Measurements from ENCODE around the gene NOTCH2.

The NOTCH2 gene

DNA sequence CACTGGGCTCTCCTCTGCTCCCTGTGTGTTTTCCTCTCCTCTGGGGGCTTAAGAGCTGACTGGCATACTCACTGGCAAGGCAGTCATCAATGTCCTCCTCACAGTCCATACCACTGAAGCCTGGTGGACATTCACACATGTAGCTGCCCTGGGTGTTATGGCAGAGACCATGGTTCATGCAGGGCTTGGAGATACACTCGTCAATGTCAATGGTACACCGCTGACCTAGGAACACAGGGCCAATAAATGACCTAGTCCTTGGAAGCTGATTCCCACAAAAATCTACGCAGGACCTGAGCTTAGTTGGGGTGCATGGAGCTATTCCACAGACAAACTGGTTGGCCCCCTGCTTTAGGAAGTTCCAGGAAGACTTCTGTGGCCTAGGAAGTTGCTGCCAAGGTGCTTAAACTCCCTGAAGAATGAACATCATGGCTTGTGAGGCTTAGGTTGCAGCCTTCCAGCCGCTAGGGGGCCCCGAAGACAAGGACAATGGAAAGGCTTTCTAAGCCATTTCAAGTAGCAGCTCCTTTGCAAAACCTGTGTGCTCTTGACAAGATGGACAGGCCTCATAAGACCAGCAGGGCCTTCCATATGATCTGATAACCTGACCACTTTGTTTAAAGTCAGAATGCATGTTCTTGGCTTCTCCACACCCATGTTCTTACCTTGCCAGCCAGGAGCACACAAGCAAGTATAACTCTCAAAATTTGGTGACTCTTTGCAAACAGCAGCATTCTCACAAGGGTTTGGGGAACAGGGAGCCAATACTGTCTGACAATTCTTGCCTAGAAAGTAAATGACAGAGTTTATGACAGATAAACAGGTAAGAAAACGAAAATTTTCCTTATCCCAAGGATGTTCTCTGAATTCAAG lies 120.9 kb downstream of the NOTCH2 start:
- peak; percentile 28 to 66 (median 34) for DNase-seq (ENCODE audit: low read depth in 3 of 3, low spot score in 1 of 3)

DNA sequence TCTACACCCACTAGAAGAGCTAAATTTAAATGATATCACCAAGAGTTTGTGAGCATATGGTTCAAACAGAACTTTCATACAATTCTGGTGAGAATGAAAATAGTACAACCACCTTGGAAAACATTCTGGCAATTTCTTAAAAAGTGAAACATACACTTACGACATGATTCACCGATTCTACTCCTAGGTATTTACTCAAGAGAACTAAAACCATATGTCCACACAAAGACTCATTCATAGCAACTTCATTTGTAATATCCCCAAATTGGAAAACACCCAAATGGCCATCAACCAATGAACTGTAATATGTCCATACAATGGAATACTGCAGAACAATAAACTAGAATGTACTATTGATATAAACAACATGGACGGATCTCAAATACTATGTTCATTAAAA lies 122.0 kb downstream of the NOTCH2 start:
- no peak for DNase-seq (ENCODE audit: low read depth in 3 of 3, low spot score in 1 of 3)

DNA sequence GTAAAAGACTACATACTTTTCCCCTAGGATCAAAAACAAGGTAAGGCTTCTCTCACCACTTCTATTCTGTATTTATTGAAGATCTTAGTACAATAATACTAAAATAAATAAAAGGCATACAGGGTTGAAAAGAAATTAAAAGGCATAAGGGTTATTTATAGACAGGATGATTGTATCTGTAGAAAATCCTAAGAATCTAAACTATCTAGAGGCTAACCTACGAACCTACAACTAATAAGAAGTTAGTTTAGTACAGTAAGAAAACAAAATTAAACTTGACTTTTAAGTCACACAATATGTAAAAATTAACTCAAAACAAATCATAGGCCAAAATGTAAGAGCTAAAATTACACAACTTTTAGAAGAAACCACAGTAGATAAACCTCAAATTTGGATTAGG lies 122.7 kb downstream of the NOTCH2 start:
- DNase-seq (ENCODE audit: low read depth in 3 of 3, low spot score in 1 of 3) = no peak

DNA sequence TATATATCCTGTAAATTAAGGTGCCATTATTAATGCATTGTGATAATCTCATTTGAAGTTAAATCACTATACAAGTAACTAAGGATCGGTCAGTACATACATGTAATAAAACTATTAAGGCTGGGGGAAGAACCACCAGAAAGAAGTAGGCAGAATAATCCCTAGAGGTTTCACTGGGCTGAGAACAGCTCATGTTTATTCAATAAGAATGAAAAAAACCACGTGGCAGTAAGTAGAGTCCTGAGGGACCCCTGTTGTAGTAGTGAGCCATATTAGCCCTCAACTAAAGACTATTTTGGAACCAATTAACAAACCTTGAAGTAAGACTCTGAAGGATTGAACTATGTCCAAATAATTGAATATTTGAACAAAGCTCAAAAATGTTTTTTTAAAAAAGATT lies 126.2 kb downstream of the NOTCH2 start:
- DNase-seq (ENCODE audit: low read depth in 3 of 3, low spot score in 1 of 3) = no peak

GRCh38 chr1:119941392-119941791 lies 128.1 kb downstream of the NOTCH2 start:
- no peak for DNase-seq (ENCODE audit: low read depth in 3 of 3, low spot score in 1 of 3)

- DNase-seq (ENCODE audit: low read depth in 3 of 3, low spot score in 1 of 3) = no peak
Observed at GRCh38 chr1:119940697-119941096, 128.8 kb downstream of the NOTCH2 start.

DNA sequence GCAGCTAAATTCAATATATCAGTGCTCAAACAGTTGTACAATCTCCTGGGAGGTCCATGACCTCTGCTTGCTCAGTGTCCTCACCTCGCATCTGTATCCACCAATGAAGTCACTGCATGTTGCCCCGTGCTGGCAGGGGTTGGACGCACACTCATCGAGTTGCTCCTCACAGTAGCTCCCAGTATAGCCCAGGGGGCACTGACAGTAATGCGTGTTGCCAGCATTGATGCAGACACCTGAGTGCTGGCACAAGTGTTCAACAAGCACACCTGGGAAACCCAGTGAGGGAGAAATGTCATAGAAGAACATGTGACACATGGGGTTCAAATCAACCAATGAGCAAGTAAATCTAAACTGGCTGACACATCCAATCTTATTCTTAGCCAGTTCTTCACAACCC lies 132.3 kb downstream of the NOTCH2 start:
- DNase-seq (ENCODE audit: low read depth in 3 of 3, low spot score in 1 of 3) = no peak

- DNase-seq (ENCODE audit: low read depth in 3 of 3, low spot score in 1 of 3) = no peak
Observed at GRCh38 chr1:119935915-119936314, 133.5 kb downstream of the NOTCH2 start.

DNA sequence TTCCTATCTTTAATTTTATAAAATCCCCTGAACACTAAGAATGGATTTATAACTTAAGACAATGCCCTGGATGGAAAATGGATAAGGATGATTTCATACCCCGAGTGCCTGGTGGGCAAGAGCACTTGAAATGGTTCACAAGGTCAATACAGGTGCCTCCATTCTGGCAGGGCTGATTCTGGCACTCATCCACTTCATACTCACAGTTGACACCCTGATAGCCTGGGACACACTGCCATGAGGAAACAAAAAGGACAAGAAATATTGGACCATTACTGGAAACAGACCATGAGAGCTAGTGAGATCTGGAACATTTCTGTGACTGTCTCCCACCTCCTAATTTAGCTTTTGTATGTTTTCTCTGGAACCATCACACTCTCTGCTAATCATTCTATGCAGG lies 134.1 kb downstream of the NOTCH2 start:
- no peak for DNase-seq (ENCODE audit: low read depth in 3 of 3, low spot score in 1 of 3)

- DNase-seq (ENCODE audit: low read depth in 3 of 3, low spot score in 1 of 3) = no peak
Observed at GRCh38 chr1:119933397-119933796, 136.1 kb downstream of the NOTCH2 start.

DNA sequence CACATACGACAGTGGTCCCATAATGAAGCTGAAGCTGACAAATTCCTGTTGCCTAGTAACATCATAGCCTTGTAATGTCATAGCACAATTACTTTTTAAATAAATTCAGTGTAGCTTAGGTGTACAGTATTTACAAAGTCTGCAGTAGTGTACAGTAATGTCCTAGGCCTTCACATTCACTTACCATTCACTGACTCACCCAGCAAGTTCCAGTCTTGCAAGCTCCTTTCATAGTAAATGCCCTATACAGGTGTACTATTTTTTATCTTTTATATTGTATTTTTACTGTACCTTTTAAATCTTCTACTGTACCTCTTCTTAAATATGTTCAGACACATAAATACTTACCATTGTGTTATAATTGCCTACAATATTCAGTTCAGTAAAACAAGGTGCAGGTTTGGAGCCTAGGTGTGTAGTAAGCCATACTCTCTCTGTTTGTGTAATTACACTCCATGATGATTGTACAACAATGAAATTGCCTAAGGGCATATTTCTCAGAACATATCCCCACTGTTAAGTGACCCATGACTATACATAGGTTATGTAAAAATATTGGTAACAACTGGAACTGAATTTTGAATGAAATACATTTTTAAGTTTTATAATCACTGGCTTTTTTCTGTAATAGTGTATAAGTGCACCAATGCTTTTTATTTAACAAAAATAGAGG lies 139.7 kb downstream of the NOTCH2 start:
- DNase-seq (ENCODE audit: low read depth in 3 of 3, low spot score in 1 of 3) = no peak

GRCh38 chr1:119926553-119926952 lies 142.9 kb downstream of the NOTCH2 start:
- no peak for DNase-seq (ENCODE audit: low read depth in 3 of 3, low spot score in 1 of 3)

GRCh38 chr1:119924948-119925898 lies 144.2 kb downstream of the NOTCH2 start:
- DNase-seq (ENCODE audit: low read depth in 3 of 3, low spot score in 1 of 3) = no peak

GRCh38 chr1:119920104-119920968 lies 149.1 kb downstream of the NOTCH2 start:
- no peak for DNase-seq (ENCODE audit: low read depth in 3 of 3, low spot score in 1 of 3)

- no peak for DNase-seq (ENCODE audit: low read depth in 3 of 3, low spot score in 1 of 3)
Observed at GRCh38 chr1:119919241-119919640, 150.2 kb downstream of the NOTCH2 start.

GRCh38 chr1:119918301-119918700 lies 151.2 kb downstream of the NOTCH2 start:
- no peak for DNase-seq (ENCODE audit: low read depth in 3 of 3, low spot score in 1 of 3)

- no peak for DNase-seq (ENCODE audit: low read depth in 3 of 3, low spot score in 1 of 3)
Observed at GRCh38 chr1:119917304-119918055, 152.0 kb downstream of the NOTCH2 start.

GRCh38 chr1:119915517-119915916 lies 153.9 kb downstream of the NOTCH2 start:
- DNase-seq (ENCODE audit: low read depth in 3 of 3, low spot score in 1 of 3) = no peak

DNA sequence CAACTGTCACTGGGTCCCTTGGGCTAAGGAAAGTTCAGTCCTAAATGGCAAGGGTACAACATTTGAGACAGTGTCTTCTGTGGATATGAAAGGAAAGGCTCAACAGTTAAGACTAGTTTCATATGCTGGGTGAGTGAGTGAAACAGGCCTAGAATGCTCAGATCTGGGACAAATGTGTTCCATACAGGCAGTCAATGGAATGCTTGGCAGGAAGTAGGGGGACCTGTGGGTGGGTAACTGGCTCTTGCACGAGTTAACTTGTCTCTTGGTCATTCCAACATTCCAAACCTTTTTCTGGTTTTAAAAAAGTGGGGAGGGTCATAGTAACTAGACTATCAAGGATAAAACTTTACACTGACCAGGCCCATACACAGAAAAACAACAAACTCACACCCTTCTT lies 155.4 kb downstream of the NOTCH2 start:
- no peak for DNase-seq (ENCODE audit: low read depth in 3 of 3, low spot score in 1 of 3)

DNA sequence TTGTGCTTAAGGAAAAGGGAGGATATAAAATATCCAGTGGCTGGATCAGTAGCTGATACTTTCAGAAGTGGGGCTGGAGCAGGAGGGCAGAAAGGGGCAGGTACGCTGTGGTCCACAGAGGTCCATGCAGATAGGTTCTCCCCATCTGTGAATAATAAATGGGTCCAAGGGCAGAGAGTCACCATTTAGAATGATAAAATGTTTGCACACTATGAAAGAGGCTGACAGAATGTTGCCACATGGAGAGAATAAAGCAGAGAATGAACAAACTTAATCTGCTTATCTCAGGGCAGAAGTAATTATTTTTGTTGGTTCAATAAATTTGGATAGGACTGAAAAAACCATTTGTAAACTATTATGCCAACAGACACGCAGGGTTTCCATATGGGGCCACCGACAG lies 156.5 kb downstream of the NOTCH2 start:
- no peak for DNase-seq (ENCODE audit: low read depth in 3 of 3, low spot score in 1 of 3)

Data from stimulated activated CD4-positive, alpha-beta T cell treated with anti-CD3 and anti-CD28 coated beads, TNF-alpha, amount 100 ng/mL, for 1 hour (primary cell).